Activated CD8-positive, alpha-beta memory T cell treated with anti-CD3 and anti-CD28 coated beads for 1 hour (primary cell): ENCODE results near the gene ARID1A.
"Not testable (repeated sequence)": the region's sequence is repeated elsewhere in the genome, so short reads cannot be mapped to it uniquely, and the experiment has no call there.

Experiments
- DNase-seq, 2 donors: peaks; one replicate each; pipeline ENCODE4 v3.0.0-alpha.2; 2020; ENCODE audit warnings: low read depth in 1 of 2; ENCODE audit errors: extremely low read depth in 1 of 2

The ARID1A gene

GRCh38 chr1:26787381-26787705 is 91.5 kb downstream of the ARID1A start:
- peak; percentile 38 to 47 for DNase-seq

GRCh38 chr1:26787706-26788514 is 92.1 kb downstream of the ARID1A start, which contains the start of gene PIGV:
PIGV (plus strand) TSS chr1:26787950; CDS start chr1:26790816, 2,866 bp downstream.
- DNase-seq = peak; percentile 64 to 85

GRCh38 chr1:26788515-26788785 is 92.6 kb downstream of the ARID1A start:
- no peak for DNase-seq

- peak; percentile 71 to 74 for DNase-seq
Measured at GRCh38 chr1:26788836-26789611, 93.2 kb downstream of the ARID1A start.

- no peak for DNase-seq
Measured at GRCh38 chr1:26789612-26789865, 93.7 kb downstream of the ARID1A start.

- DNase-seq = no peak
Measured at GRCh38 chr1:26789931-26790330, 94.1 kb downstream of the ARID1A start.

- no peak for DNase-seq
Measured at GRCh38 chr1:26790551-26790953, 94.7 kb downstream of the ARID1A start.

GRCh38 chr1:26791148-26791547 is 95.3 kb downstream of the ARID1A start:
- no peak for DNase-seq

GRCh38 chr1:26791626-26792025 is 95.8 kb downstream of the ARID1A start:
- no peak for DNase-seq

- no peak for DNase-seq
Measured at GRCh38 chr1:26792924-26793323, 97.1 kb downstream of the ARID1A start.

- DNase-seq = no peak
Measured at GRCh38 chr1:26794391-26794790, 98.6 kb downstream of the ARID1A start.

- no peak for DNase-seq
Measured at GRCh38 chr1:26797627-26798026, 101.8 kb downstream of the ARID1A start.

GRCh38 chr1:26799479-26800142 is 103.8 kb downstream of the ARID1A start:
- DNase-seq = no peak

GRCh38 chr1:26803932-26804331 is 108.1 kb downstream of the ARID1A start:
- not testable (repeated sequence) for DNase-seq

- peak in 1 of 2 donors; percentile 53 for DNase-seq
Measured at GRCh38 chr1:26810105-26810504, 114.3 kb downstream of the ARID1A start.

- no peak for DNase-seq
Measured at GRCh38 chr1:26811057-26811456, 115.2 kb downstream of the ARID1A start.

GRCh38 chr1:26811708-26812107 is 115.9 kb downstream of the ARID1A start:
- no peak for DNase-seq

- DNase-seq = no peak
Measured at GRCh38 chr1:26814377-26814776, 118.6 kb downstream of the ARID1A start.

GRCh38 chr1:26814893-26815292 is 119.1 kb downstream of the ARID1A start:
- no peak for DNase-seq

- DNase-seq = no peak
Measured at GRCh38 chr1:26820784-26821269, 125.0 kb downstream of the ARID1A start.

- DNase-seq = no peak
Measured at GRCh38 chr1:26822737-26823395, 127.1 kb downstream of the ARID1A start.
